Lower leg skin (tissue), 3 donors: ENCODE results near the gene CSMD2.

Experiments used
- CTCF ChIP-seq, 3 donors: fragments of 450-650 bp; IDR thresholded peaks; one replicate each; pipeline ENCODE4 v1.5.1; 2016; ENCODE audit warnings: antibody characterized with exemption in 3 of 3, mild to moderate bottlenecking in 3 of 3, moderate library complexity in 2 of 3
- POLR2A ChIP-seq, 2 donors: fragments of 450-650 bp; IDR thresholded peaks; one replicate each; pipeline ENCODE4 v1.6.1; 2016 to 2017; ENCODE audit warnings: antibody characterized with exemption in 2 of 2, mild to moderate bottlenecking in 1 of 2, moderate library complexity in 1 of 2

- no peak for TF ChIP-seq POLR2A (IDR thresholded peaks at IDR 0.05)
- TF ChIP-seq CTCF (IDR thresholded peaks at IDR 0.05), result no peak
These were observed 440.0 kb downstream of the CSMD2 start for GRCh38 chr1:33725037-33725436.
